GM21360 (cell line): ENCODE measurements around the gene GPR15LG.
A peak's percentile ranks its signal among the peaks of the same experiment; 100 is the strongest.

Experiments used
- ATAC-seq: cut with Tn5 transposase; IDR thresholded peaks from one replicate; pipeline ENCODE4 v1.9.1; 2021; ENCODE audit warnings: mild to moderate bottlenecking, moderate library complexity; ENCODE audit not compliant: unreplicated experiment

Gene GPR15LG

DNA sequence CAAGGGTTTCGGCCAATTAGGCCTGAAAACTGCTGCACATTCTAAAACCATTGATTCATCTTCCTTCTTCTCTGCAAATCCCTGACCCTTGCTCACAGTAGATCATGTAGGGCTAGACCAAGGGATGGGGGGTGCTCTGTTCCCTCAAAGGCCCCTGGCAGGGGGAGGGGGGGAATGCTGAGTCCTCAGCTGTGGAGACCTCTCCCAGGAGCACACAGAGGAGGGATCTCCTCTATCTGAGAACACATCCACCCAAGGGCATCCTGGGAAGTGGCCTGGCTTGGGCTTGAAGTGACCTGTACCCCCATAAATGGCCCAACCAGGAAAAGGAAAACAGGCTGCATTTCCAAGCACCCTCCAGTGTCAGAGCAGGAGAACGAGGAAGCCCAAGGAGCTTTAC is 19.7 kb downstream of the GPR15LG start:
- ATAC-seq: no peak

DNA sequence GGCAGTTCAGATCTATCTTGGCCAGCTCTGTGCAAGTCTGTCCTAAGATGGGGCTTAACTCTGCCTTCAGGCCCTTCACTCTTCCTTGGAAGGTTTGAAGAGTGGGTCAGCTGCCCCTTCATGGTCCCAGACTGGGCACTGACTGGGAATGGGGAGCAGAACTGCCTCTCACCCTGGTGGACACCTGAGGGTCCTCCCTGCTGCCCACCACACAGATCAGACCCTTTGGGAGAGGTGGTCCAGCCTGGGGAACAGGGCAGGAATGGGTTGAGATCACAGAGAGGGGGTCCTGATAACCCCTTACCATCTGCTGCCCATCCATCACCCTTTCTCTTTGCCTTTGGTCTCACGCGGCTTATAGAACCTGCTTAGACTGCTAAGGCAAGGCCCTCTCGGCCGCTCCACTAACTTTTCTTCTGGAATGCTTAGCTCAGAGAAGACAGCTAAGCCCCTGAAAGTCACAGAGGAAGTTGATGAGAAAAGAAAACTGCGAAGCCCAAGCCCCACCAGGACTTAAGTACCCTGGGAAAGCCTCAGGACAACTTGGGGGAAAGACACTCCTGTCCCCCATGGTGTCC is 20.3 kb downstream of the GPR15LG start:
- ATAC-seq: peak; percentile 4

DNA sequence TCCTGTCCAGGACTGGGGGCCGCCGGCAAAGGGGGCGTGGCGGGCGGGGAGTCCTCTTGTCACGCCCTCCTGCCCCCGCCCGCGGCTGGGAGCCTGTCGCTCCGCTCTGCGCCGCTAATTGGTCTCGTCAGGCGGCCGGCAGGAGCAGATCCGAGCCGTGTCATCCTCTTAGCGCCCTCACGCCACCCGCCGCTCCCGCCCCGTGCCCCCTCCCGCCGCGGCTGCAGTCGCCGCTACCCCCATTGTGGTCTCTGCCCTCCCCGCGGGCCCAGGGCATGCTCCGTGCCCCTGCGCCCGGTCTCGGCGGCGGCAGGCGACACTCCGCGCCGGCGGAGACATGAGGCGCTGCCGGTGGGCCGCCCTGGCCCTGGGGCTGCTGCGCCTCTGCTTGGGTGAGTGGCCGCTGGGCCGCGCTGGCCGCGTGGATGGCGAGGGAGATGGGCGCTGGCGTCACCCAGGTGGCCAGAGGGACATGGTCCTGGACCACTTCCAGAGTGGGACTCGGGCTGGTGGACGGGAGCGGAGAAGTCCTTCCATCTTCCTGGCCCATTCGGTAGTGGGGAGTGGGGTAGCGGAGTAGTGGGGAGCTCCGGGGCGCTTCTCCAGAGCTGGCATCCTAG is 20.9 kb downstream of the GPR15LG start, which contains the start of gene CDHR1:
Gene CDHR1 (plus strand): TSS at position 114 of the 620 bp plus-strand sequence. CDS start 224 bp downstream, at position 338.
- peak; percentile 68 for ATAC-seq

DNA sequence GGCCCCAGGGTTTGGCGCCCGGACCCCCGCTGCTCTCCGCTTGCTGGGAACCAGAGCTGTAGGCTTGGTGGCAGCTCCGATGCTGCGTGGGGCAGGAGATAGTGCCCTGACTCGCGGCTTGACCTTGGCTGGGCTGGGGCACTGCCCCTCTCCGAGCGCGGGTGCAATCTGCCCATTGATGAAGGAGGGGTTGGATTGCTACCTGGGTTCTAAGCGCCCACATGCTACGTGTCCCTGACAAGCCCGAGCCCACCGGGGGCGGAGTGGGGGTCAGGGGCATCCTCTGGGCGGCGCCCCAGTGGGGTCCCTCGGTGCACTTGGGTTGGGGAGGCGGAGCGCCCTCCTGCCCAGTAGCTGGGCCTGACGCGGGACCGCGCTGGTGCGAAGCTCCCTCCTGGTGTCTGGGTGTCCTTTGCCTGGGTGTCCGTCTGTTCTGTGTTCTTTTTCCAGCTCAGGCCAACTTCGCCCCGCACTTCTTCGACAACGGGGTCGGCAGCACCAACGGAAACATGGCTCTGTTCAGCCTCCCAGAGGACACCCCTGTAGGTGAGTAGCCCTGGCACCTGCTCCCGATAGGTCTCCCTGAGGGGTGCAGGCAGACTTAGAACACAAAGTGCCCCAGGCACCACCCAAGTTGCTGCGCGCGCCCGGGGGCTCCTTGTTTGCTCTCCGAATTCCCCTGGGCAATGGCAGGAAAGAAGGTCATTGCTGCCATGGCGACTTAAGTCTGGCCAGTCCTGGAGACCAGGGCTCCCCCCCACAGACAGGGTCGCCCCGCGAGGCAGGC is 21.6 kb downstream of the GPR15LG start:
- ATAC-seq: no peak

DNA sequence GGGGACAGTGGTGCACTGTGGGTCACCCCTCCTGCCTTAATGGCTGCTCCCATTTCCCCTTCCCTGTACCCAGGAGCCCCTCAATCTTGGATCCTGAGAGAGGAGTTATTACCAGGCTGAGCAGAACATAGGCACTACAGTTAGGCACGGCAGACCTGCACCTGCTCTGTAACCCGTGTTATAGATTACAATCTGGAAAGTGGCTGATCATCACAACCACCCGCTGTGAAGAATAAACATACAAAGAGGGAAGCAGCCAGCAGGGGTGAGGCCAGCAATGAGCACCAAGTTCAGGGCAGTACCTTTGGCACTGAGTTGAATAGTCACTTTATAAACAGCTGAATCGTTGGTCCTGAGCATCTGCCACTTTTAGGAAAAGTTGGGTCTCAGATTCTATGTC is 22.5 kb downstream of the GPR15LG start:
- no peak for ATAC-seq

DNA sequence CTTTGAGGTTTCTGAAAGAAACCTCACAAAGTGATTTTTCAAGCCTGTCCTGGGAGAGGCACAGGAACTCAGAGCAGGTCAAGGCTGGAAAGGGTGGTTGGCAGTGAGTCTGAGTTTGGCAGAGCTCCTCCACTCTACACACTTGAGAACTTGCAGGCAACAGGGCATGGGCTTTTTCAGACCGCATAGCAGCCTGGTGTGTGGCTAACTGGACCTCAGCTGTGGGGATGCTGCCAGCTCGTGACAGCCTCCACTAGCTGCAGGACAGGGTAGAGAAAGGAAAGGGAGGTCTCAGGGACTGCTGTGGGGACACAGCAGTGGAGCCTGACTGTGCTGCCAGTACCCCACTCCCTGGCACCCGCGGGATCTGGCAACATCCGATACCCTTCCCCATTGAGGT is 23.3 kb downstream of the GPR15LG start:
- no peak for ATAC-seq

DNA sequence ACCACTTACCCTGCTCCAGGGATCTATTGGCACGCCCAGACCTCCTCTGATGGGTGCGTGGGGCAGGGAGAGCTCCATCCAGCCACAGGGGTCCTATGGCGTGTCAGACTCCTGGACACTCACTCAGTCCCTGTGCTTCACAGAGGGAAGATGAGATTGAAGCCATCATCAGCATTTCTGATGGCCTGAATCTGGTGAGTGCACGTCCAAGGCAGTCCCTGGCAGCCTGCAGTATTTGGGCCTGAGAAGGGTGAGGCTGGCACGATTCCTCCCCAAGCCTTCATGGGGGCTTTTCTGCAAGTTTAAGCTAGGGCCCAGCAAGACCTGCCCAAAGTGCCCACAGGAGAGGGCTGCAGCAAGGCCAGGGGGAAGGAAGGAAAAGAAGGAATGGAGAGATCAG is 24.0 kb downstream of the GPR15LG start:
- no peak for ATAC-seq

DNA sequence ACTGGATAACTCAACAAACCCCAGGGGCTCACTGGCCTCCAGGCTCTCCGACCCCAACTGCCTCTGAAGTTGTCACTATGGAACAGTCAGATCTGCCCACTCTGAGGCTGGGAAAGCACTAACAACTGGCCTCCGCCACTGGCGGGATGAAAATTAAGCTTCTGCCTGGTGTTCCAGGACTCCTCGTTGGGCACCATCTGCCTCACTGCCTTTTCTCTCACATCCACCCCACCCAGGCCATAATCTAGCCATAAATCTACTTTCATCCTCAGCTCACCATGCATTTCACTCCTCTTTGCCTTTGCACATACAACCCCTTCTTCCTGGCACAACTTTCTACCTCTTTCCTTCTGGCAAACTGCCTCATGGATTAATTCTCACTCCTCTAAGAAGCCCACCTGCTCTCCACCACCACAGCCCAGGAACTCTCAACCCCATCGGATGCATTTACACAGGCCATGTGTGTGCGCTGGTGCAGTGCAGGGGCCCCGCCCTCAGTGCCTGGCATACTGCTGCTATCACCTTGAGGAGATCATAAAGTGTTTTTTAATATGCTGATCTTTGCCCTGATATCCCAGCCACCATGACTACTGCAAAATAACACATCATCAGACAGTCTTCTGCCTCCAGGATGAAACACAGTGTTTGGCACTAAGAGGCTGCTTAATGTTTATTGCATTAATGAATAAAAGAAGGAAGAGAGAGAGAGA is 24.8 kb downstream of the GPR15LG start:
- no peak for ATAC-seq

DNA sequence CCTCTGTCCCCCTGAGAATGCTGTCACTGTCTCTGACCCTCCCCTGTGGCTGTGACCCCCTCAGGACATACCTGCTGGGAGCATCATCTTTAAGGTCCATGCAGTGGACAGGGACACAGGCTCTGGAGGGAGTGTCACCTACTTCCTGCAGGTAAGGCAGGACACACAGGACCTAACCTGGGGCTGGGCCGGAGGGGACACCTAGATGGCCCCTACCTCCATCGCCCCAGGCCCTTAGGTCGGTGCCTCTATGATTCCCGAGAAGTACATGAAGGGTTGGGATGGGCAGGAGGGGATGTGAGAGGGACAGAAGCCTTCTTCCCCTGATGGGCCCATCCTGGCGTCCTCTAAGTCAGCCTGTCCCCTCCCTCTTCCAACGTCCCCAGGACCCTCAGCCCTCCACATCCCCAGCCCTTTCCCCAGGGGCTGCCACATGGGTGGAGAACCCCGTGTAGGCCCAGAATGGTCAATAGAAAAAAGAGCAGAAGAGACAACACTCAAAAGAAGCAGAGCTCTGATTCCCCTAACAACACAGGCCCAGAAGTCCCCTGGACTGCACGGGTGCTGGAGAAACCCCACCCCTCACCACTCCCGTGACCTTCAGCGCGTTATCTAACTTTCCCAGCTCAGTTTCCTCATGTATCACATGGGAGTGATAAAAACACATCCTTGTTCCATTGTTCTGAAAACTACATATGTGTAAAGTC is 27.1 kb downstream of the GPR15LG start:
- no peak for ATAC-seq

DNA sequence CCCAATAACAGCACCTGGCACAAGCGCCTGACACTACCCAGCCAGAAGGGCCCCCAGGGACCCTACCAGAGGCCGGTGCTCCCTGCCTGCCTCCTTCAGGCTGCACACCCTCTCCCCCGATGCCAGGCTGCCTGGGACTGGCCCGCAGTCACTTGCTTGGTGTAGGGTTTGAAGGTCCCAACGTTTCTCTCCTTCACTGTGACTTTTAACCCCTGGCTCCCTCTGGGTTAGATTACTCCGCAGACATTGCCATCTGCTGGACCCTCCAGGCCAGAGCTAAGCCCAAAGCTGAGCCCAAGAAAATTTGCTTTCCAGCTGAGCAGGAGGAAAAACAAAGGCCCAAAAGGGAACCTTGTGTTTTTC is 27.6 kb downstream of the GPR15LG start:
- ATAC-seq: no peak

DNA sequence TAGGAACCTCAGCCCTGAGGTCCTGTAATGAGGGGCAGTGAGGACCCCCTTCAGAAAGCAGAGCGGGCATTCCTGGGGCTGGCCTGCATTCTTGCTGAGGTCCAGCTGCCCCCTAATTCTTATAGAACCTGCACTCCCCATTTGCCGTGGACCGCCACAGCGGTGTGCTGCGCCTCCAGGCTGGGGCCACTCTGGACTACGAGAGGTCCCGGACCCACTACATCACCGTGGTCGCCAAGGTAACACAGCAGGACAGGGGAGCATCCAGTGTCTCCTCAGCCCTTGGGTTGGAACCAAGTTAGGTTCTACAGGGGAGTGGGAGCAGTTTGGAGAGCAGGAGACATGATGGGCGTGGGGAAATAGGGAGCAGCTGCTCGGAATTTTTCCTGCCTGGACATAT is 28.1 kb downstream of the GPR15LG start:
- no peak for ATAC-seq

DNA sequence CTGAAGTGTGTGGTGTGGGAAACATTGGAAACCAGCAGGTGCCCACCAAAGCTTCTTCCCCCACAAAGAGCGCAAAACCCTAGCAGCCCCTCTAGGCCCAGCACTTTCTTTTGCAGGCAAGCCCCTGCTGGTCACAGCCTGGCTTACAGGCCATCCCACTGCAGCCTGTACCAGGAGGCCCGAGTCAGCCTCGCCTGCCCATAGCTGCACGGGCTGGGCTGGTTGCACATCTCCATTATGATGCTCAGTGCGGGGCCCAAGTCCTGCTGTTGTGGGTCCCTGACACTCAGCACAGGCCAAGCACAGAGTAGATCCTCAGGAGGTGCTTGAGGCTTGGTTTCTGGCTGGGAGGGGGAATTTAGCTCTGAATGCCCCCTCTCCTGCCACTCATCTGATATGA is 28.7 kb downstream of the GPR15LG start:
- ATAC-seq: no peak

DNA sequence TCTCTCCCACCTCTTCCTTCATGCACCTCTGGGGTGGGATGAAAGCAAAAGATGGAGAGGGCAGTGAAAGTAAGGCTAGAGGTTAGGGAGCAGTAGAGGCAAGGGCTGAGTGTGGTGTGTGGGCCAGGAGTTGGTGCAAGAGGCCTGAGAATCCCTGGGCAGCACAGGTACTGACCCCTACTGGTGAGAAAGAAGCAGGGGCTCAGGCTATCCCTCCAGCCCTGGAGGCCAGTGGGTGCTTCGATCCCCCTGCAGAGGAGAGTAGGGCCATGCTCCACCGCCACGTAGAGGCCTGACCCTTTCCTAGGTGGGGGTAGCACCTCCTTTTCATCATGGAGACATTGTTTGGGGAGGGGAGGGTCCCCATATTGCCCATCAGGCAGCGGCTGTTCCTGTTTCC is 30.5 kb downstream of the GPR15LG start:
- ATAC-seq: peak; percentile 67

DNA sequence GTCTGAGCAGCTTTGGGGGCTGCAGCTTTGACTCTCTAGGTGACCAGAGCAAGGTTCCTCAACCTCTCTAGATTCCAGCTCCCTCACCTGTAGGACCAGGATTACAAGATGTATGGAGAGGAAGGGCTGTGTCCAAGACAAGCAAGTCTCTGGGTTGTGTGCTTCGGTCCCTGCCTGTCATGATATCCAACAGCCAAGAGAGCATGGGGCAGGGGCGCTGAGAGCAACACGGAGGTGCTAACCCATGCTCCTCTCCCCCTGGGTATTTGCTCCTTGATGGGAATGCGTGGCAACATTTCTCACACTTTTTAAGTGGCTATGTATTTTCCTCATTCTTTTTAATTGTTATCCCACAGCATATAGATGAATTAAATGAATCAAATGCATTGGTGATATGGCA is 31.0 kb downstream of the GPR15LG start:
- ATAC-seq: no peak

DNA sequence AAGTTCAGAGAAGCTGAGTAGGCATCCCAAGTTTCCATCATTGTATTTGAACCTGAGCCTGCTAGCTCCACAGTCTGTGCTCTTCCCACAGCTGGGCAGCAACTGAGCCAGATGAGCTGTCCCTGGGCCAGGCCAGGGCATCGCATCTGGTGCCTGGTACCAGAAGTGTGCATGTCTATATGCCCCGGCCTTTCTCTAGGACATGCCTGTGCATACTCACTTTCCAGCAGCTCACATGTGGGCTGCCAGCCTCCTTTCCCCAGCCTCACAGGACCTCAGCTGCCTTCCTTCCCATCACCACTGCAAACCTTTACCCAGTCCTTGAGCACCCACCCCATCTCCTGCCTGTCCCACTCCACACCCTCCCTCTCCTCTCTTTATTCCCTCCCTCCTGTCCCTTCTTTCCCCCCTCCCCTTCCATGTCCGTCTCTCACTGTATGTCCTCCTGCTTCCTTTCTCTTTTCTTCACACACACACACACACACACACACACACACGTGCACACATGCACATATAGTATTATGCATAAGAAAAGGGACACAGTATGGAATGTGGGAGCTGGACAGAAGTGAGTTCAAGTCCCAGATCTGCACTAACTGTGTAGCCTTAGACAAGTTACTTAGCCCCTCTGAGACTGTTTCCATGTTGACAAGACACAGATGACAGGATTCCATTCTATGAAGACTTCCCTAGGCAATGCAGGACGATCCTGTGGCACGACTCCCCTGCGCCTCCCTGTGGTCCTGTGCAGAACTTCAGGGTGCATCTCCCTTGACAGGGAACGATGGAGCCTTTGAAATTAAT is 31.6 kb downstream of the GPR15LG start:
- ATAC-seq: peak; percentile 66

DNA sequence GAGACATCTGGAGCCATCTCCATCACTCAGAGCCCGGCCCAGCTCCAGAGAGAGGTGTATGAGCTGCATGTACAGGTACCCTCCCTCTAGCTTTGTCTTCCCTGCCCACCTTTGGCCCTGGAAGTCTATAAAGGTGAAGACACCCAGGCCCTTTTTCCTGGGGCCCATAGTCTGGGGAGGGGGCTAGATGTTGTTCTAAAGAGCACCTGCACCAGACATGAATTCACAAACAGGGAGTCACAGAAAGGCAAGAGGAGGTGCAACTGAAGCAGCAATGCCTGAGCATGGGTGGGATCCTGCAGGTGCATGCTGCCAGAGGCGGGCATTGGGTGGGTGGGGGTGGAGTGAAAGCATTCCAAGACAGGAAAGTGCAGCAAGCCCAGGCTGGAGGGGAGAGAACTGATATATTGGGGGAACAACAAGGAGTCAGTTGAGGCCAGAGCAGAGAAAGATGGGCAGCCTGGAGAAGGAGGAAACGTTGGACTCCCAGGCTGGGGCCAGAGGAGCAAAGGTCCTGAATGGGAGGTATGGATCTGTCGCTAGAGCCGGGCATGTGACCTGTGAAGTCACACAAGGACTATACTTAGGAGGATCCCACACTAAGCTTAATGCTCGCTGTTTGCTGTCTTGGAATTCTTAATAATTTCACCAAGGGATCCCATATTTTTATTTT is 32.4 kb downstream of the GPR15LG start:
- ATAC-seq: no peak

DNA sequence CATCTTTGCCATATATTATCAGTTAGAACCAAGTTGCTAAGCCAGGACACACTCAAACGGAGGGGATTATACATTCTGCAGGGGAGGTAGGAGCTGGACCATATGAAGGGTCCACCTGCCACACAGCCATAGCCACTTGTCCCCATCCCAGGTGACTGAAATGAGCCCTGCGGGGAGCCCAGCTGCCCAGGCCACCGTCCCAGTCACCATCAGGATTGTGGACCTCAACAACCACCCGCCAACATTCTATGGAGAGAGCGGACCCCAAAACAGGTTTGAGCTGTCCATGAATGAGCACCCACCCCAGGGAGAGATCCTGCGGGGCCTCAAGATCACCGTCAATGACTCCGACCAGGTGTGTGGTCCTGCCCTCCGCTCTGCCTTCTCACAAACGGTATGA is 34.4 kb downstream of the GPR15LG start:
- ATAC-seq: no peak

DNA sequence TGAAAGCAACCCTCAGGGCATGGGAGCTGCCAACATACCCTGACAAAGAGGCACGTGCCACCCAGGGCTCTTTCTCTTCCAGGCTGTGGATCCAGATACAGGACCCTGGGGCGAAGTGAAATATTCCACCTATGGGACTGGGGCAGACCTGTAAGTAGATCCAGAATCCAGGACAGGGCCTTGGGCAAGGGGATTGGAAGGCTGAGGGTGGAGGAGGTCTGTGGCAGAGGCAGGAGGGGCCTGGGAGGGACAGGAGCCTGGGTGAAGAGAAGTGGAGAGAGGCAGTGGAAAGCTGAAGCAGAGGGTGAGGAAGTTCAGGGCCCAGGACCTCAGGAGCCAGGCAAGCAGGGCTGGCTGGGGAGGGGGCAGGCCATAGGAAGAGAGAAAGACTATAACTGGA is 38.0 kb downstream of the GPR15LG start:
- no peak for ATAC-seq

DNA sequence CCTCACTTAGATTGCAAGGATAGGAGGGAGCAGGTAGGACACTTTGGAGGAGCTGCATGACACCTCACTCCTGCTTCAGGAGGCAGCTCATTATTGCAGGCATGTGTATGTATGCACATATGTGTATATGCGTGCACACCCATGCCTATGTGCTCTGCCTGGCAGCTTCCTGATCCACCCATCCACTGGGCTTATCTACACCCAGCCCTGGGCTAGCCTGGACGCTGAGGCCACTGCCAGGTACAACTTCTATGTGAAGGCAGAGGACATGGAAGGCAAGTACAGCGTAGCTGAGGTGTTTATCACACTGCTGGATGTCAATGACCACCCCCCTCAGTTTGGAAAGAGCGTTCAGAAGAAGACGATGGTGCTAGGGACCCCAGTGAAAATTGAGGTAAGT is 38.4 kb downstream of the GPR15LG start:
- no peak for ATAC-seq

DNA sequence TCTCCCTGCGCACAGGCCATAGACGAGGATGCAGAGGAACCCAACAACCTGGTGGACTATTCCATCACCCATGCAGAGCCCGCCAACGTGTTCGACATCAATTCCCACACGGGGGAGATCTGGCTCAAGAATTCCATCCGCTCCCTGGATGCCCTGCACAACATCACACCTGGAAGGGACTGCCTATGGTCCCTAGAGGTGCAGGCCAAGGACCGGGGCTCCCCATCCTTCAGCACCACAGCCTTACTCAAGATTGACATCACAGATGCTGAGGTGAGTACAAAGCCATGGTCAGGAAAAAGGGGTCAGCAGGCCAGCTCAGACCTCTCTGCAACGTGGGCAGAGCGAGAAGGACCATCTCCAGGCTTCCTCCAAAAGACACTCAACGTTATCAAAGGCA is 39.5 kb downstream of the GPR15LG start:
- no peak for ATAC-seq
